RWPE2 (cell line): ENCODE results near the gene KLF16.

Source experiments
- ATAC-seq: fragments of 200-7000 bp; cut with Tn5 transposase; 3 replicates; pipeline ENCODE4 v1.9.1; 2021; ENCODE audit warnings: low read depth
- DNase-seq: peaks from one replicate; pipeline ENCODE4 v3.0.0-alpha.2; 2020; ENCODE audit warnings: low spot score
- H3K27ac ChIP-seq: fragments of 450-650 bp; 2 replicates; pipeline ENCODE4 v1.5.1; 2017; ENCODE audit warnings: mild to moderate bottlenecking; ENCODE audit not compliant: poor library complexity, severe bottlenecking
- H3K27me3 ChIP-seq: fragments of 250-450 bp; sonication (Bioruptor Pico); 2 replicates; pipeline ENCODE4 v1.5.1; 2021; ENCODE audit warnings: mild to moderate bottlenecking, moderate library complexity; ENCODE audit not compliant: insufficient read depth, poor library complexity, severe bottlenecking
- H3K36me3 ChIP-seq: fragments of 250-450 bp; sonication (Bioruptor Pico); 2 replicates; pipeline ENCODE4 v1.5.1; 2020; ENCODE audit warnings: low read depth, mild to moderate bottlenecking, moderate library complexity
- H3K4me1 ChIP-seq: fragments of 250-450 bp; sonication (Bioruptor Pico); 2 replicates; pipeline ENCODE4 v1.5.1; 2021; ENCODE audit warnings: mild to moderate bottlenecking, moderate library complexity; ENCODE audit not compliant: insufficient read depth, poor library complexity, severe bottlenecking
- H3K4me3 ChIP-seq: fragments of 250-450 bp; sonication (Bioruptor Pico); 2 replicates; pipeline ENCODE4 v1.5.1; 2021; ENCODE audit warnings: mild to moderate bottlenecking, moderate library complexity; ENCODE audit not compliant: severe bottlenecking
- H3K9me3 ChIP-seq: fragments of 250-450 bp; sonication (Bioruptor Pico); 2 replicates; pipeline ENCODE4 v1.5.1; 2021; ENCODE audit warnings: mild to moderate bottlenecking, moderate library complexity; ENCODE audit not compliant: severe bottlenecking
- CTCF ChIP-seq: fragments of 450-650 bp; IDR thresholded peaks from one replicate; pipeline ENCODE4 v1.5.1; 2017; ENCODE audit warnings: mild to moderate bottlenecking, moderate library complexity; ENCODE audit not compliant: poor library complexity, severe bottlenecking

Gene KLF16

GRCh38 chr19:1874554-1875185, 11.3 kb upstream of the KLF16 start:
- no peaks in the 10 kb centered on the region for H3K27me3 ChIP-seq
- ATAC-seq = no peak
- peaks cover 14% of the 10 kb centered on the region for H3K4me1 ChIP-seq
- no peak for TF ChIP-seq CTCF
- no peak for DNase-seq
- H3K27ac ChIP-seq = peak overlapping the region; percentile 69
- no peaks in the 10 kb centered on the region for H3K9me3 ChIP-seq
- peaks cover 3% of the 10 kb centered on the region; the same call in 1 of the 2 replicates for H3K36me3 ChIP-seq
- peak overlapping the region; percentile 71 for H3K4me3 ChIP-seq

GRCh38 chr19:1873524-1874473, 10.4 kb upstream of the KLF16 start:
- peak overlapping the region; percentile 69 for H3K27ac ChIP-seq
- DNase-seq (peak; percentile 55), ATAC-seq (no peak)
- peaks cover 14% of the 10 kb centered on the region for H3K4me1 ChIP-seq
- H3K36me3 ChIP-seq = peaks cover 3% of the 10 kb centered on the region; the same call in 1 of the 2 replicates
- TF ChIP-seq CTCF = no peak
- H3K4me3 ChIP-seq = peak overlapping the region; percentile 71
- no peaks in the 10 kb centered on the region for H3K9me3 ChIP-seq
- H3K27me3 ChIP-seq = no peaks in the 10 kb centered on the region

- no peak for ATAC-seq
- TF ChIP-seq CTCF = no peak
- Histone ChIP-seq H3K36me3 (peaks cover 3% of the 10 kb centered on the region; the same call in 1 of the 2 replicates), H3K9me3 (no peaks in the 10 kb centered on the region), H3K4me1 (peaks cover 14% of the 10 kb centered on the region), H3K27me3 (no peaks in the 10 kb centered on the region), H3K27ac (peak overlapping the region; percentile 69), H3K4me3 (no peak overlapping the region)
- DNase-seq = no peak
Observed at GRCh38 chr19:1872807-1873523, 9.6 kb upstream of the KLF16 start.

GRCh38 chr19:1871630-1872029, 8.3 kb upstream of the KLF16 start:
- DNase-seq (no peak), ATAC-seq (no peak)
- Histone ChIP-seq H3K27ac (no peak overlapping the region), H3K27me3 (no peaks in the 10 kb centered on the region), H3K4me1 (peaks cover 14% of the 10 kb centered on the region), H3K9me3 (no peaks in the 10 kb centered on the region), H3K36me3 (peaks cover 3% of the 10 kb centered on the region; the same call in 1 of the 2 replicates), H3K4me3 (no peak overlapping the region)
- no peak for TF ChIP-seq CTCF
